ENCODE data around the gene SCN5A.

Gene SCN5A

DNA sequence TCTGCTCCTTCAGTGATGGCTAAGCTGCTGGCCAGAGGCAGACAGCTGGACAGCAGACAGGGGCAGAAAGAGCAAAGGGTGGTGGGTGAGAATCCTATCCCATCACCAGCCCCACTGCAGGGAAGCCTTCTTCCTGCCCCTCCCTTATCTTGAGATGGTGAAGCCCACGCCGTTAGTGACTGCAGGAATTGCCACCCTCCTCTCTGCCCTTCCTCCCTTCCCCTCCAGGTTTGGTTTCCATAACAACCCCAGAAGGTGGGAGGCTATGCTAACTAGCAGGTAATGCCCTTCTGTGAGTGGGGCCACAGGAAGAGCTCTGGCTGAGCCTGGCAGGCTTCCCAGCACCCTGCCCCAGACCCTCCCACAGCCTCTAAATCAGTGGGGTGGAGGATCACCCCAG, 32.8 kb downstream of the SCN5A start:
- TF ChIP-seq, protein P1, sequence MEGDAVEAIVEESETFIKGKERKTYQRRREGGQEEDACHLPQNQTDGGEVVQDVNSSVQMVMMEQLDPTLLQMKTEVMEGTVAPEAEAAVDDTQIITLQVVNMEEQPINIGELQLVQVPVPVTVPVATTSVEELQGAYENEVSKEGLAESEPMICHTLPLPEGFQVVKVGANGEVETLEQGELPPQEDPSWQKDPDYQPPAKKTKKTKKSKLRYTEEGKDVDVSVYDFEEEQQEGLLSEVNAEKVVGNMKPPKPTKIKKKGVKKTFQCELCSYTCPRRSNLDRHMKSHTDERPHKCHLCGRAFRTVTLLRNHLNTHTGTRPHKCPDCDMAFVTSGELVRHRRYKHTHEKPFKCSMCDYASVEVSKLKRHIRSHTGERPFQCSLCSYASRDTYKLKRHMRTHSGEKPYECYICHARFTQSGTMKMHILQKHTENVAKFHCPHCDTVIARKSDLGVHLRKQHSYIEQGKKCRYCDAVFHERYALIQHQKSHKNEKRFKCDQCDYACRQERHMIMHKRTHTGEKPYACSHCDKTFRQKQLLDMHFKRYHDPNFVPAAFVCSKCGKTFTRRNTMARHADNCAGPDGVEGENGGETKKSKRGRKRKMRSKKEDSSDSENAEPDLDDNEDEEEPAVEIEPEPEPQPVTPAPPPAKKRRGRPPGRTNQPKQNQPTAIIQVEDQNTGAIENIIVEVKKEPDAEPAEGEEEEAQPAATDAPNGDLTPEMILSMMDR (conservative IDR thresholded peaks at IDR 0.05; ENCODE audit: low read depth) = no peak
- ChIA-PET POLR2A (ENCODE audit: low non-redundant PET) (no interaction called here), CTCF (no interaction called here)

DNA sequence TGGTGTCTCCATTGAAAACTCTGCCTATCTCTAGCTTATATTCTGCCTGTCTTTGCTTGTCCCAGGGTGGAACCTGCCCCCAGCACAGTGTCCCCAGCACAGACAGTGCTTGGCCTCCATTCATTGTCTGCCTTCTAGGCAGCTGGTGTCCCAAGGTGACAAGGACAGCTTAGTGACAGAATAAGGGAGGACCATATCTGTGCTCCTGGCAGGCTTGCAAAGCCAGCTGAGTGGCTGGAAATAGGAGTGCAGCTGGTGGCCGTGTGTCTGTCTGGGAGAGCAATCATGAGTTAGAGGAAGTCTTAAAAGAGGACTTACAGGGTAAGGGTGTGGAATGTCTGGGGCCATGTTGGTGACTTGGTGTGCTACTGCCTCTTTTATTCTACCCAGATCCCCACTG, 33.4 kb downstream of the SCN5A start:
- ChIA-PET CTCF (no interaction called here), POLR2A (ENCODE audit: low non-redundant PET) (no interaction called here)
- DNase-seq (ENCODE audit: low spot score) = no peak
- TF ChIP-seq, protein P1 (conservative IDR thresholded peaks at IDR 0.05; ENCODE audit: low read depth) = no peak
- no peak overlapping the region for H3K27ac ChIP-seq

More for the DNA sequence above, 32.8 kb downstream of the SCN5A start:
- no peak overlapping the region for H3K27ac ChIP-seq
- DNase-seq (ENCODE audit: low spot score) = no peak

DNA sequence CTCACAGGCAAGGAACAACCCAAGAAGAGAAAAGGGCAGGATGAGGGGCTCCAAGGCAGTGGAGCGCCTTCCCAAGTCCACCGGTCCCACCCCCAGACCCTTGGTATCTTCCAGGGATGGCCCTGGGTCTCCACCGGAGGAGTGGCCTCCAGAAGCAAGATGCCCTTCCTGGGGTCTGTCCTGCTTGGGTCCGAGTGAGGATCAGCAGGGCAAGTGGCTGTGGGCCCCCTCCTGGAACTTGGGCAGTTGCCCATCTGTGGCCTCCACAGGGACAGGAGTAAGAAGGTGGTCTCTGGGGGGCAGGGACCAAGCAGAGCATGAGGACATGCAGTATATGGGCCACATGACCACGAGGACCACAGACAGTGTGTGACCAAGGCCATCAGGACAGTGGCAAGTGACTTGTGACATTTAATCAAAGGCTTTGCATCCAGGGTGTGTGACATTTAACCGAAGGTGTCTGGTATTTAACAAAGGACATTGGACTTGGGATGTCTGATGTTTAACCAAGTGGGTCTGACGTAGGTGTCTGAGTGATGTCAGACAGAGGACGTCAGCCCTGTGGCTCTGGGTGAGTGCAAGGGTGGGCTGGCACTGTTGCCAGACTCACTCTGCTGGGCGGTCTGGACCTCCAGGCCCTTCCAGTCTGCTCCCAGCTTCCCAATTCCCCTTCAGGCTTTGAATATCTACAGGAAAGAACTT, 34.7 kb downstream of the SCN5A start:
- no peak overlapping the region for H3K27ac ChIP-seq
- no peak for DNase-seq (ENCODE audit: low spot score)
- ChIA-PET POLR2A (ENCODE audit: low non-redundant PET) (no interaction called here), CTCF (no interaction called here)
- TF ChIP-seq, protein P1 (conservative IDR thresholded peaks at IDR 0.05; ENCODE audit: low read depth) = no peak

DNA sequence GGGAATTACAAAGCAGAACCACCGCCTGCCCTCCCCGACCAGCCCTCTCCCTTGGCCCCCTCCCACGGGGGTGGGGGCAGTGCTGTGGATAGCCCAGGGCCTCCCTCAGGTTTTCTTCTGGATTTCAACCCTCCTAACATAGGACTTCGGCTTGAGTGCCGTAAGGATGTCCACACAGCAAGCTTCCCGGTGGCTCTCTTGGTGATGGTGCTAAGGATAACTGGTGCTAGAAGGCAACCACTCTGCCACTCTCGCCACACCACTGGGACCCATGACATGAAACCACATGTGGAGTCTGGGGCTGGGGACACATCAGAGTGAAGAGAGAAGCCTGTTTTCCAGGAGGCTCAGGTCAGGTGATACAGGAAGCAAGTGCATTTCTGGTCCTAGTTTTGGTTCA, 35.4 kb downstream of the SCN5A start:
- H3K27ac ChIP-seq = no peak overlapping the region
- TF ChIP-seq, protein P1 (conservative IDR thresholded peaks at IDR 0.05; ENCODE audit: low read depth) = no peak
- POLR2A ChIA-PET (ENCODE audit: low non-redundant PET) = no interaction called here
- CTCF ChIA-PET = no interaction called here
- no peak for DNase-seq (ENCODE audit: low spot score)

DNA sequence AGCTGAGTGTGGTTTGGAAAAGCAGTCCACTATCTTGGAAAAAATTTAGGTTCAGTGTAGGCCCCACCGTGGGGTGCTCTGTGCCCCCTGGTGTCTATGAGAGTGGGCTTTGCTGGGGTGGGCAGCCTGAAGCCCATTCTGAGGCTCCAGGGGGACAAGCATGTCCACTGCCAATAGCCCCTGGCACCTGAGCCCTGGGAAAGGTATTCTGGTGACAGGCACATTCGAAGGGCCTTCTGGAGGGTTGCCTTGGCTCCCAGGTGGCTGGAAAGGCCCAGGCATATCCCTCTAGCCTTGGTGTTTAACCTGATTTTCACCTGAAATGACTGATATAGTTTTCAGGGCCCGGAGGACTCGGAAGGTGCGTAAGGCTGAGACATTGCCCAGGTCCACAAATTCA, 36.1 kb downstream of the SCN5A start:
- ChIA-PET CTCF (no interaction called here), POLR2A (ENCODE audit: low non-redundant PET) (no interaction called here)
- no peak overlapping the region for H3K27ac ChIP-seq
- TF ChIP-seq, protein P1 (conservative IDR thresholded peaks at IDR 0.05; ENCODE audit: low read depth) = no peak
- DNase-seq (ENCODE audit: low spot score) = no peak

DNA sequence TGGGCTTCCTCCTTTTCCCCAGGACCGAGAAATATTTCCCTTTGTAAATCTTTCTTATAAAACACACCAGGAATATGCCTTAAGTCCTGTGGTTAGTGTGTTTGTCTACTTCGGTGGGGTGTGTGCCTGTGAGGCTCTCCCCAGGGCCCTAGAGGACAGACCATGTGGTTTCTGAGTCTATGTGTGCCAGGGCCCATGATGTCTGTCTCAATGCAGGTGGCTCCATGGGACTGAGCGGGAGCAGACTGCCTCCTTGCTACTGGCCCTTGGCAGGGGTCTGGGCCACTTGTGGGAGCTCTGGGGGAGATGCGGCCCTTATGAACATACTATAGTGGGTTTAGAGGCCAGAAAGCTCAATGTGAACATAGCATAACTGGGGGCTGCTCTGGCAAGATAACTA, 37.6 kb downstream of the SCN5A start:
- no peak for DNase-seq (ENCODE audit: low spot score)
- POLR2A ChIA-PET (ENCODE audit: low non-redundant PET) = no interaction called here
- CTCF ChIA-PET = interaction anchor here (0.6 kb wide), 1 partner anchor 143 kb away, joined by 4 read pairs; no protein-coding TSS in a partner anchor
- H3K27ac ChIP-seq = no peak overlapping the region
- TF ChIP-seq, protein P1 (conservative IDR thresholded peaks at IDR 0.05; ENCODE audit: low read depth) = no peak

Data from RWPE1 (cell line).